Measurements from ENCODE around the gene SLC36A1. TPM values are rescaled to one million over a fixed set of nuclear protein-coding genes. Genes with fewer than 3 reads are reported as not detected.

The SLC36A1 gene
- total RNA-seq, 1 experiment from 2014 or later, result 10.4 TPM

GRCh38 chr5:151448038-151448985 is 909 bp downstream of the SLC36A1 start:
- ChIA-PET CTCF (interaction anchor here (0.7 to 12.7 kb wide), 48 partner anchors 10 to 1148 kb away, joined by 3 to 170 read pairs (median 5); partner anchors contain the start of gene G3BP1), POLR2A (interaction anchor here (0.5 to 2.6 kb wide), 20 partner anchors 10 to 358 kb away, joined by 3 to 21 read pairs (median 4); partner anchors contain the start of genes G3BP1 and GM2A)
- H3K27me3 Mint-ChIP-seq (ENCODE audit: insufficient read depth, unreplicated experiment), result peaks cover 19% of the 10 kb centered on the region
- peak overlapping the region; percentile 77 for H3K4me3 Mint-ChIP-seq (ENCODE audit: unreplicated experiment)
- peaks cover 6% of the 10 kb centered on the region for H3K36me3 Mint-ChIP-seq (ENCODE audit: insufficient read depth, unreplicated experiment)
- H3K27ac Mint-ChIP-seq (ENCODE audit: low read depth, unreplicated experiment), result peak overlapping the region; percentile 66
- no TSS peak for BruUV-seq (replicated peaks)
- intact Hi-C loops (cut with micrococcal nuclease), result no loop called here
- peaks cover 19% of the 10 kb centered on the region for H3K4me1 Mint-ChIP-seq (ENCODE audit: insufficient read depth, unreplicated experiment)
- no peak for TF ChIP-seq CTCF (IDR thresholded peaks at IDR 0.05; ENCODE audit: unreplicated experiment)
- DNase-seq (ENCODE audit: unreplicated experiment), result peak; percentile 57
- no peaks in the 10 kb centered on the region for H3K9me3 Mint-ChIP-seq (ENCODE audit: unreplicated experiment)

GRCh38 chr5:151449297-151449696 is 1.9 kb downstream of the SLC36A1 start:
- no peak overlapping the region for H3K4me3 Mint-ChIP-seq (ENCODE audit: unreplicated experiment)
- TF ChIP-seq CTCF (IDR thresholded peaks at IDR 0.05; ENCODE audit: unreplicated experiment), result no peak
- CTCF ChIA-PET, result interaction anchor here (0.6 to 12.7 kb wide), 13 partner anchors 10 to 1149 kb away, joined by 3 to 170 read pairs (median 7); no protein-coding TSS in a partner anchor
- H3K36me3 Mint-ChIP-seq (ENCODE audit: insufficient read depth, unreplicated experiment), result peaks cover 6% of the 10 kb centered on the region
- H3K4me1 Mint-ChIP-seq (ENCODE audit: insufficient read depth, unreplicated experiment), result peaks cover 23% of the 10 kb centered on the region
- intact Hi-C loops (cut with micrococcal nuclease), result no loop called here
- DNase-seq (ENCODE audit: unreplicated experiment), result no peak
- no peak overlapping the region for H3K27ac Mint-ChIP-seq (ENCODE audit: low read depth, unreplicated experiment)
- BruUV-seq (replicated peaks), result no TSS peak
- POLR2A ChIA-PET, result interaction anchor here (0.6 to 1.3 kb wide), 6 partner anchors 15 to 211 kb away, joined by 3 read pairs; no protein-coding TSS in a partner anchor
- H3K9me3 Mint-ChIP-seq (ENCODE audit: unreplicated experiment), result no peaks in the 10 kb centered on the region
- H3K27me3 Mint-ChIP-seq (ENCODE audit: insufficient read depth, unreplicated experiment), result peaks cover 14% of the 10 kb centered on the region

- Mint-ChIP-seq H3K36me3 (ENCODE audit: insufficient read depth, unreplicated experiment) (peaks cover 6% of the 10 kb centered on the region), H3K9me3 (ENCODE audit: unreplicated experiment) (no peaks in the 10 kb centered on the region), H3K27ac (ENCODE audit: low read depth, unreplicated experiment) (no peak overlapping the region), H3K27me3 (ENCODE audit: insufficient read depth, unreplicated experiment) (peaks cover 14% of the 10 kb centered on the region), H3K4me1 (ENCODE audit: insufficient read depth, unreplicated experiment) (peaks cover 24% of the 10 kb centered on the region), H3K4me3 (ENCODE audit: unreplicated experiment) (no peak overlapping the region)
- BruUV-seq (replicated peaks), result no TSS peak
- no peak for TF ChIP-seq CTCF (IDR thresholded peaks at IDR 0.05; ENCODE audit: unreplicated experiment)
- POLR2A ChIA-PET, result interaction anchor here (0.6 to 1.3 kb wide), 4 partner anchors 20 to 1863 kb away, joined by 3 to 4 read pairs (median 3); no protein-coding TSS in a partner anchor
- CTCF ChIA-PET, result interaction anchor here (0.8 to 12.7 kb wide), 7 partner anchors 10 to 291 kb away, joined by 3 to 170 read pairs (median 10); no protein-coding TSS in a partner anchor
- DNase-seq (ENCODE audit: unreplicated experiment), result no peak
- intact Hi-C loops (cut with micrococcal nuclease), result no loop called here
Measured at GRCh38 chr5:151449839-151450238, 2.4 kb downstream of the SLC36A1 start.

- POLR2A ChIA-PET, result interaction anchor here (0.6 kb wide), 1 partner anchor 1862 kb away, joined by 4 read pairs; no protein-coding TSS in a partner anchor
- Mint-ChIP-seq H3K4me3 (ENCODE audit: unreplicated experiment) (no peak overlapping the region), H3K27ac (ENCODE audit: low read depth, unreplicated experiment) (no peak overlapping the region), H3K9me3 (ENCODE audit: unreplicated experiment) (no peaks in the 10 kb centered on the region), H3K36me3 (ENCODE audit: insufficient read depth, unreplicated experiment) (peaks cover 6% of the 10 kb centered on the region), H3K27me3 (ENCODE audit: insufficient read depth, unreplicated experiment) (peaks cover 8% of the 10 kb centered on the region), H3K4me1 (ENCODE audit: insufficient read depth, unreplicated experiment) (peaks cover 24% of the 10 kb centered on the region)
- intact Hi-C loops (cut with micrococcal nuclease), result no loop called here
- CTCF ChIA-PET, result interaction anchor here (0.7 to 12.7 kb wide), 5 partner anchors 9 to 201 kb away, joined by 3 to 170 read pairs (median 3); no protein-coding TSS in a partner anchor
- no peak for TF ChIP-seq CTCF (IDR thresholded peaks at IDR 0.05; ENCODE audit: unreplicated experiment)
- no TSS peak for BruUV-seq (replicated peaks)
- no peak for DNase-seq (ENCODE audit: unreplicated experiment)
Measured at GRCh38 chr5:151450605-151451004, 3.2 kb downstream of the SLC36A1 start.
